Body of pancreas (tissue), 4 donors: Measurements from ENCODE around the gene ZNF790. TPM values are rescaled to one million over a fixed set of nuclear protein-coding genes. Genes with fewer than 3 reads are reported as not detected.

Experiments used
- ATAC-seq: fragments of 150-250 bp; one replicate; pipeline ENCODE4 v1.9.1; 2016
- DNase-seq, 4 donors: peaks; one replicate each; pipeline ENCODE4 v3.0.0-alpha.2; 2019
- H3K27ac ChIP-seq, 4 donors: fragments of 200-600 bp; sonication (generic); 1 replicate in 3 of 4; 2 replicates in 1 of 4; pipeline versions ENCODE4 v1.5.1 to v1.6.1; 2016 to 2019; ENCODE audit warnings: mild to moderate bottlenecking in 1 of 4, mixed read lengths in 1 of 4, moderate library complexity in 1 of 4
- H3K27me3 ChIP-seq, 2 donors: fragments of 200-600 bp; sonication (generic); one replicate each; pipeline ENCODE4 v1.6.0; 2016; ENCODE audit warnings: mild to moderate bottlenecking in 1 of 2
- H3K36me3 ChIP-seq, 2 donors: fragments of 200-600 bp; sonication (generic); replicated peaks in 1 of 2; 2 replicates each; pipeline ENCODE4 v1.5.1; 2016; ENCODE audit warnings: low read depth in 2 of 2; ENCODE audit not compliant: insufficient read depth in 1 of 2
- H3K4me1 ChIP-seq: fragments of 200-600 bp; sonication (generic); one replicate; pipeline ENCODE4 v1.6.0; 2016
- H3K4me3 ChIP-seq, 2 donors: fragments of 200-600 bp; sonication (generic); 1 replicate in 1 of 2; 2 replicates in 1 of 2; pipeline ENCODE4 v1.5.1; 2016 to 2019
- H3K9me3 ChIP-seq, 3 donors: fragments of 200-600 bp; sonication (generic); 1 replicate in 2 of 3; 2 replicates in 1 of 3; pipeline ENCODE4 v1.5.1; 2016
- CTCF ChIP-seq, 7 experiments: fragments of 450-650 bp in 4 of 7; fragments of 200-600 bp in 3 of 7; sonication (generic) in 3 of 7; IDR thresholded peaks; one replicate each; pipeline ENCODE4 v1.5.1; 2016 to 2019; ENCODE audit warnings: antibody characterized with exemption in 7 of 7
- POLR2A ChIP-seq, 3 donors: fragments of 450-650 bp; IDR thresholded peaks; one replicate each; pipeline ENCODE4 v1.6.1; 2016; ENCODE audit warnings: antibody characterized with exemption in 3 of 3, mild to moderate bottlenecking in 2 of 3
- WGBS, 2 donors: methylation state at CpG; one replicate each; pipeline ENCODE4 v1.1.5; 2017; 5-methylcytosine and 5-hydroxymethylcytosine counted together
- intact Hi-C: fragments of 100-400 bp; cut with DNase I; formaldehyde crosslinking; loops from one replicate; pipeline ENCODE4 v1.15.1; 2023
- total RNA-seq, 2 donors: library from RNA; depleted of rRNA; stranded (reverse); fragments of >200 nt; gene quantifications; one replicate each; pipeline ENCODE4 v1.1.0, GENCODE V29; 2016

Gene ZNF790
- total RNA-seq, 2 donors from 2014 or later: 1.6 to 5.7 TPM

- 0 to 1% methylated on average over 10 to 36 of the region's 36 CpGs for WGBS, 2 donors
- ATAC-seq (peak; percentile 95), DNase-seq (peak; percentile 85 to 92 (median 89))
- peak overlapping the region; percentile 78 to 84 (median 81) for H3K27ac ChIP-seq
- intact Hi-C loops: no loop called here
- H3K36me3 ChIP-seq: no peaks in the 10 kb centered on the region
- peak overlapping the region; percentile 72 to 86 for H3K4me3 ChIP-seq
- no peaks in the 10 kb centered on the region for H3K9me3 ChIP-seq
- H3K4me1 ChIP-seq: peaks cover 13% of the 10 kb centered on the region
- TF ChIP-seq CTCF (IDR thresholded peaks at IDR 0.05) (no peak), POLR2A (IDR thresholded peaks at IDR 0.05) (peak in 2 of 3 donors; percentile 50 to 56)
- no peaks in the 10 kb centered on the region for H3K27me3 ChIP-seq
Measured at GRCh38 chr19:36849701-36850558, 11.7 kb upstream of the ZNF790 start.

- H3K27ac ChIP-seq: no peak overlapping the region
- 61 to 66% methylated on average over 1 of the region's 1 CpG for WGBS, 2 donors
Measured at GRCh38 chr19:36847968-36848367, 9.8 kb upstream of the ZNF790 start.

GRCh38 chr19:36838784-36839324, 667 bp upstream of the ZNF790 start:
- Histone ChIP-seq H3K9me3 (peaks cover 0 to under 1% (median 0%) of the 10 kb centered on the region in 3 donors), H3K27me3 (no peaks in the 10 kb centered on the region), H3K4me3 (peak overlapping the region; percentile 38 to 63), H3K27ac (peak overlapping the region; percentile 72 to 90 (median 79)), H3K36me3 (no peaks in the 10 kb centered on the region), H3K4me1 (peaks cover 22% of the 10 kb centered on the region)
- ATAC-seq (peak; percentile 4), DNase-seq (no peak)
- no peak for TF ChIP-seq CTCF (IDR thresholded peaks at IDR 0.05)
- whole genome bisulfite sequencing, 2 donors: 7 to 15% methylated on average over 3 to 12 of the region's 12 CpGs
- intact Hi-C loops: no loop called here

More at GRCh38 chr19:36847968-36848367, 9.8 kb upstream of the ZNF790 start:
- H3K27me3 ChIP-seq: no peaks in the 10 kb centered on the region
- ATAC-seq: no peak
- no peaks in the 10 kb centered on the region for H3K9me3 ChIP-seq
- H3K36me3 ChIP-seq: no peaks in the 10 kb centered on the region
- intact Hi-C loops: no loop called here
- no peak overlapping the region for H3K4me3 ChIP-seq
- H3K4me1 ChIP-seq: peaks cover 13% of the 10 kb centered on the region
- DNase-seq: no peak
- TF ChIP-seq POLR2A (IDR thresholded peaks at IDR 0.05): no peak
- TF ChIP-seq CTCF (IDR thresholded peaks at IDR 0.05): no peak

DNA sequence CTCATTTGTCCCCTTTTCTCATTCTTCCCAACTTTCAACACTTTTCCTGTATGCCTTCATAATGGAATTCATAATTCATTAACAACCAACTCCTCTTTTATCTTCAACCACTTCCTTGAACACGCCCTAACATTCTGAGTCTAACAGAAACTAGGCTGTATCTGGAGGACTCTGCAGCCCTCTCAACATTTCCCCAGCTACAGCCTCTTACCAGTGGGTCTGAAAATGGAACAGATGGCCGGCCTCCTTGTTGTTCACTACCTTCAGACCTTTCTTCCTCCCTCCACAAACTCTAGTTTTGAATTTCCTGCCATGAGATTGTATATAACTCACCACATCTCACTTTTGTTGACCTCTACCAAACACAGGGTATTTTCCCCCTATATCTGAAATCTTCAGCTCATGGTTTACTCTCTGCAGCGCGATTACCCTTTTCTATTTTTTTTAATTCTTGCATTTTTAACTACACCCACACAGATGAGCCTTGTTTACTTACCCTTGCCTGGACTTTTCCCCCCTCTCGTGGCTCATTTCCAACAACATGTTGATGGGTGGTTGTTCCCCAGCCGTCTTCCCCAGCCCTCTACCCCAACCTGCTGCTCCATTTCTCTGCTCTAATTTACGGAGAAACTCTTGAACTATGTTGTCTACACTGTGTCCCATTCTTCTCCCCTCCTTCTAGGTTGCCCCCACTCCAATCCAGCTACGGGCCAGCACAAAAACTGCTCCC, 846 bp downstream of the ZNF790 start:
- peaks cover 0 to 15% (median 1%) of the 10 kb centered on the region in 3 donors for H3K9me3 ChIP-seq
- peak overlapping the region; percentile 72 to 90 (median 79) for H3K27ac ChIP-seq
- DNase-seq: peak in 3 of 4 donors; percentile 13 to 15 (median 14)
- TF ChIP-seq CTCF (IDR thresholded peaks at IDR 0.05) (no peak), POLR2A (IDR thresholded peaks at IDR 0.05) (no peak)
- H3K4me1 ChIP-seq: peaks cover 22% of the 10 kb centered on the region
- peaks cover 0 to 2% of the 10 kb centered on the region in 2 donors for H3K36me3 ChIP-seq
- no peaks in the 10 kb centered on the region for H3K27me3 ChIP-seq
- intact Hi-C loops: no loop called here
- peak; percentile 1 for ATAC-seq
- peak overlapping the region; percentile 38 to 63 for H3K4me3 ChIP-seq
- 16 to 17% methylated on average over 8 of the region's 8 CpGs for WGBS, 2 donors
